ENCODE data around the gene POC5. TPM values are rescaled to one million over a fixed set of nuclear protein-coding genes. Genes with fewer than 3 reads are reported as not detected.

POC5 gene
- total and polyA plus RNA-seq, 2 of the 8 experiments (the other 6 are each of a cell fraction or from before 2014, with no cell fraction given), result 11.2 to 12.1 TPM

DNA sequence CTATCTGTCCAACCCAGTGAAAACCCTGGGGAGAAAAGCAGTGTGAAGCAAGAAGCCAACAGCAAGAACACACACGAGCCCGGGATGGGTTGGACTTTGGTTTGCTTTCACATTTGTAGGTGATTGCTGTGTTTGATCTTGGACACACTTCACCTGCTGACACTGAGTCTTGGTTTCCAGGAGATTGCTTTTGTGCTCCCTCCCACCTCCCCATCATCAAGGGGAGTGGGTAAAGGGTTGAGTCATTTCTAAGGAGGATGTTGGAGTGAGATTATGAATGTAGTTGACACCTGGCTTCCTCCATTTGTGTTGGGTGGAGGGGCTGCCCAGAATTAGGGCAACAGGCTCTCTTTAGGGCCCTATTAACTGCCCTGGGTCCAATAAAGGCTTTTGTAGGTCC, 68.5 kb downstream of the POC5 start:
- no peak overlapping the region for H3K23ac ChIP-seq (ENCODE audit: insufficient read length)
- H4K5ac ChIP-seq (ENCODE audit: insufficient read length, low read depth, low read length), result no peak overlapping the region
- no peak for DNase-seq (ENCODE audit: low read depth in 1 of 2, low spot score in 2 of 2)
- H3K9ac ChIP-seq (replicated peaks in 1 of 4; ENCODE audit: extremely low read depth in 1 of 4, low read depth in 3 of 4, low read length in 3 of 4), result no peak overlapping the region
- H3K9me3 ChIP-seq (ENCODE audit: insufficient read depth in 2 of 2, low read depth in 1 of 2, low read length in 1 of 2), result no peaks in the 10 kb centered on the region
- 93% methylated on average over 2 of the region's 2 CpGs; no CpG with 5 or more reads in 1 of the 2 experiments for WGBS, 2 experiments (ENCODE audit: extremely low coverage in 1 of 2, insufficient coverage in 1 of 2, insufficient read length in 1 of 2, insufficient replicate concordance in 2 of 2, low coverage in 1 of 2, low lambda C conversion rate in 2 of 2, missing lambda C conversion rate in 1 of 2)
- H3K4ac ChIP-seq (replicated peaks; ENCODE audit: insufficient read length, low read depth, low read length), result no peak overlapping the region
- no peak overlapping the region for H3K14ac ChIP-seq (ENCODE audit: insufficient read length)
- H3K56ac ChIP-seq (replicated peaks; ENCODE audit: insufficient read length, low read depth, low read length), result no peak overlapping the region
- no peak overlapping the region for H3K4me3 ChIP-seq (ENCODE audit: extremely low read depth in 1 of 4, insufficient read depth in 2 of 4, low read depth in 3 of 4, low read length in 4 of 4)
- H2AFZ ChIP-seq (ENCODE audit: low read length), result no peak overlapping the region
- POLR2A ChIA-PET (ENCODE audit: partially characterized antibody), result no interaction called here
- no peak overlapping the region for H3K18ac ChIP-seq (ENCODE audit: extremely low read depth, low read length)
- no peak overlapping the region for H2BK5ac ChIP-seq (ENCODE audit: low read depth, low read length)
- H2BK120ac ChIP-seq (replicated peaks; ENCODE audit: low read depth, low read length), result no peak overlapping the region
- no peak overlapping the region for H3K27ac ChIP-seq (ENCODE audit: low read depth, low read length)
- no peaks in the 10 kb centered on the region for H3K79me2 ChIP-seq (ENCODE audit: control insufficient read depth in 1 of 2, insufficient read depth in 2 of 2, low read length in 2 of 2)
- FAIRE-seq, result no peak
- H3K79me1 ChIP-seq (ENCODE audit: low read depth, low read length), result no peaks in the 10 kb centered on the region
- H2BK20ac ChIP-seq (ENCODE audit: low read length), result no peak overlapping the region
- H2BK12ac ChIP-seq (ENCODE audit: low read depth, low read length), result no peak overlapping the region
- CTCF ChIA-PET (ENCODE audit: partially characterized antibody), result interaction anchor here (0.6 kb wide), 1 partner anchor 372 kb away, joined by 3 read pairs; no protein-coding TSS in a partner anchor
- no peaks in the 10 kb centered on the region for H3K23me2 ChIP-seq (ENCODE audit: low read depth, low read length)
- H3K36me3 ChIP-seq (ENCODE audit: control insufficient read depth in 2 of 4, insufficient read depth in 4 of 4, low read length in 3 of 4), result no peaks in the 10 kb centered on the region
- H2BK15ac ChIP-seq (ENCODE audit: low read length), result no peak overlapping the region
- H4K91ac ChIP-seq (replicated peaks; ENCODE audit: insufficient read length, low read length), result no peak overlapping the region
- H3K27me3 ChIP-seq (replicated peaks in 1 of 4; ENCODE audit: control insufficient read depth in 3 of 4, extremely low read depth in 1 of 4, insufficient read depth in 3 of 4, low read length in 3 of 4), result no peaks in the 10 kb centered on the region
- no peak overlapping the region for H2AK5ac ChIP-seq (ENCODE audit: low read depth, low read length)
- no peak overlapping the region for H3K4me2 ChIP-seq (ENCODE audit: insufficient read depth in 1 of 2, low read depth in 2 of 2, low read length in 2 of 2)
- no peaks in the 10 kb centered on the region for H3K4me1 ChIP-seq (replicated peaks in 1 of 4; ENCODE audit: control insufficient read depth in 3 of 4, insufficient read depth in 4 of 4, low read length in 3 of 4)
- no peak overlapping the region for H4K8ac ChIP-seq (ENCODE audit: extremely low read depth, insufficient read depth, low read length)
- H4K20me1 ChIP-seq (replicated peaks in 1 of 2; ENCODE audit: control insufficient read depth in 1 of 2, insufficient read depth in 2 of 2, low read length in 2 of 2), result no peaks in the 10 kb centered on the region
- no peak for TF ChIP-seq EP300 (IDR thresholded peaks at IDR 0.05; ENCODE audit: borderline replicate concordance in 1 of 2, low read depth in 2 of 2, low read length in 2 of 2)
- TF ChIP-seq, protein P1, sequence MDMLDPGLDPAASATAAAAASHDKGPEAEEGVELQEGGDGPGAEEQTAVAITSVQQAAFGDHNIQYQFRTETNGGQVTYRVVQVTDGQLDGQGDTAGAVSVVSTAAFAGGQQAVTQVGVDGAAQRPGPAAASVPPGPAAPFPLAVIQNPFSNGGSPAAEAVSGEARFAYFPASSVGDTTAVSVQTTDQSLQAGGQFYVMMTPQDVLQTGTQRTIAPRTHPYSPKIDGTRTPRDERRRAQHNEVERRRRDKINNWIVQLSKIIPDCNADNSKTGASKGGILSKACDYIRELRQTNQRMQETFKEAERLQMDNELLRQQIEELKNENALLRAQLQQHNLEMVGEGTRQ (IDR thresholded peaks at IDR 0.05; ENCODE audit: low read length), result no peak
- no peak for TF ChIP-seq PHF8 (conservative IDR thresholded peaks at IDR 0.05; ENCODE audit: low read depth, low read length)
- TF ChIP-seq EGR1 (IDR thresholded peaks at IDR 0.05; ENCODE audit: borderline replicate concordance, low read depth, low read length), result no peak
- no peak for TF ChIP-seq SIX5 (IDR thresholded peaks at IDR 0.05; ENCODE audit: low read depth, low read length)
- no peak for TF ChIP-seq POU5F1 (IDR thresholded peaks at IDR 0.05; ENCODE audit: low read depth, low read length)
- no peak for TF ChIP-seq RNF2 (IDR thresholded peaks at IDR 0.05; ENCODE audit: borderline replicate concordance, low read depth, low read length, missing control alignments, poor library complexity, severe bottlenecking)
- TF ChIP-seq SIRT6 (IDR thresholded peaks at IDR 0.05; ENCODE audit: low read length), result no peak
- TF ChIP-seq SUZ12 (IDR thresholded peaks at IDR 0.05; ENCODE audit: low read length), result no peak
- no peak for TF ChIP-seq BRCA1 (IDR thresholded peaks at IDR 0.05; ENCODE audit: low read depth, low read length)

Data from H1 (cell line).